Adrenal gland (tissue), 12 donors: ENCODE results near the gene ADARB2. TPM values are rescaled to one million over a fixed set of nuclear protein-coding genes. Genes with fewer than 3 reads are reported as not detected.

Source experiments
- DNase-seq, 7 donors: peaks; one replicate each; pipeline ENCODE4 v3.0.0-alpha.2; 2019 to 2020
- H3K27ac ChIP-seq, 5 donors: fragments of 200-600 bp; sonication (generic) in 4 of 5; 1 replicate in 3 of 5; 2 replicates in 2 of 5; pipeline versions ENCODE4 v1.5.1 to v1.8.0; 2016 to 2020; ENCODE audit warnings: mild to moderate bottlenecking in 1 of 5
- H3K27me3 ChIP-seq: fragments of 200-600 bp; 2 replicates; pipeline ENCODE4 v1.8.0; 2021
- H3K36me3 ChIP-seq, 2 donors: fragments of 200-600 bp; replicated peaks in 1 of 2; 1 replicate in 1 of 2; 2 replicates in 1 of 2; pipeline versions ENCODE4 v1.5.1 to v1.8.0; 2018 to 2022
- H3K4me1 ChIP-seq, 2 donors: fragments of 200-600 bp; replicated peaks in 1 of 2; 1 replicate in 1 of 2; 2 replicates in 1 of 2; pipeline versions ENCODE4 v1.5.1 to v1.8.0; 2018 to 2021
- H3K4me3 ChIP-seq, 4 donors: fragments of 200-600 bp; sonication (generic) in 3 of 4; one replicate each; pipeline ENCODE4 v1.5.1; 2016 to 2018
- H3K9me3 ChIP-seq, 3 donors: fragments of 200-600 bp; sonication (generic) in 1 of 3; replicated peaks in 1 of 3; 1 replicate in 2 of 3; 2 replicates in 1 of 3; pipeline versions ENCODE4 v1.5.1 to v1.8.0; 2016 to 2021
- POLR2A ChIP-seq, 2 donors: fragments of 450-650 bp; IDR thresholded peaks; one replicate each; pipeline ENCODE4 v1.6.1; 2017; ENCODE audit warnings: antibody characterized with exemption in 2 of 2, mild to moderate bottlenecking in 2 of 2, moderate library complexity in 1 of 2
- WGBS, 4 donors: extraction: QIAGEN DNeasy Blood & Tissue Kit in 2 of 4; methylation state at CpG; one replicate each; pipeline versions ENCODE4 v1.1.5 to v1.1.7; 2013 to 2017; 5-methylcytosine and 5-hydroxymethylcytosine counted together
- intact Hi-C, 2 donors: fragments of 100-400 bp; cut with DNase I; formaldehyde crosslinking; loops; one replicate each; pipeline versions ENCODE4 v1.14.1 to v1.15.0; 2022 to 2023
- polyA plus RNA-seq, 3 donors: library from polyadenylated mRNA; stranded (reverse); fragments of 200-250 nt in 2 of 3; fragments of 350-450 nt in 1 of 3; fragmentation: Illumina TruSeq in 1 of 3; extraction: RNeasy Lipid Tissue Mini Kit (QIAGEN cat#74804) in 1 of 3; gene quantifications; one replicate each; pipeline ENCODE4 v1.2.3, GENCODE V29; 2013 to 2014
- total RNA-seq, 9 donors: library from RNA; depleted of rRNA in 4 of 9; stranded (reverse); fragments of >200 nt in 4 of 9; fragments of 120-200 nt in 1 of 9; fragmentation: NEBNext Ultra II Directional in 1 of 9; extraction: Animal tissue kit (Norgen Biotek cat#: 25700) in 1 of 9; gene quantifications; one replicate each; pipeline versions ENCODE4 v1.1.0 to v1.2.4, GENCODE V29; 2013 to 2023
- TF ChIP-seq, protein P1 (sequence below), 6 experiments: fragments of 450-650 bp in 4 of 6; fragments of 200-600 bp in 2 of 6; sonication (generic) in 1 of 6; IDR thresholded peaks; 1 replicate in 5 of 6; 2 replicates in 1 of 6; pipeline versions ENCODE4 v1.5.1 to v1.8.0; 2016 to 2021; ENCODE audit warnings: antibody characterized with exemption in 6 of 6, mild to moderate bottlenecking in 2 of 6, moderate library complexity in 1 of 6
- donor health status: healthy with polysubstance abuse.
- donor health status: Bipolar disorder and iron deficiency.
- donor health status: DM: yes; HTN: yes; CAD: no.
- donor health status: DM: no; HTN: no; CAD: no.
- donor health status: DM: no; HTN: no; CAD: no.
- donor health status: DM: yes; HTN: yes; CAD: no.

The ADARB2 gene
- total and polyA plus RNA-seq, 12 donors, result 0.14 to 3.1 (median 0.91) TPM

DNA sequence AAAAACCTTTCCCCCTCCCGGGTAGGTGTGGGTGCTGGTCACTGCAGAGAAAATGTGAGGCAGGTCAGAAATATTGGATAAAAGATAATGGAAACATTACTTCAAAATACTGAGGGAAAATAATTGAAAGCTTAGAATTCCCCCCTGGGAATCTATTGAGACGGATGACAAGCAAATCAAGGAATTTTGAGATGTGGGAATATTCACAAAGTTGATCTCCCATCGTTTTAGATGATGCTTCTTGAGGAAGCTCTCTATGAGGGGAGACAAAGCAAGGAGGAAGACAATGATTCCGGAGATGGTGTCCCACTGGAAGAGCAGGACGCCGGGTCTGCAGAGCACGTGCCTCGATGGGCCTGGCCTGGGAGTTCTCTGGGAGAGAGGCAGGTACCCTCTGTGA lies 470.2 kb downstream of the ADARB2 start:
- H3K9me3 ChIP-seq, result no peaks in the 10 kb centered on the region
- intact Hi-C loops, result no loop called here
- no peaks in the 10 kb centered on the region for H3K27me3 ChIP-seq
- H3K36me3 ChIP-seq, result no peaks in the 10 kb centered on the region
- TF ChIP-seq, protein P1, sequence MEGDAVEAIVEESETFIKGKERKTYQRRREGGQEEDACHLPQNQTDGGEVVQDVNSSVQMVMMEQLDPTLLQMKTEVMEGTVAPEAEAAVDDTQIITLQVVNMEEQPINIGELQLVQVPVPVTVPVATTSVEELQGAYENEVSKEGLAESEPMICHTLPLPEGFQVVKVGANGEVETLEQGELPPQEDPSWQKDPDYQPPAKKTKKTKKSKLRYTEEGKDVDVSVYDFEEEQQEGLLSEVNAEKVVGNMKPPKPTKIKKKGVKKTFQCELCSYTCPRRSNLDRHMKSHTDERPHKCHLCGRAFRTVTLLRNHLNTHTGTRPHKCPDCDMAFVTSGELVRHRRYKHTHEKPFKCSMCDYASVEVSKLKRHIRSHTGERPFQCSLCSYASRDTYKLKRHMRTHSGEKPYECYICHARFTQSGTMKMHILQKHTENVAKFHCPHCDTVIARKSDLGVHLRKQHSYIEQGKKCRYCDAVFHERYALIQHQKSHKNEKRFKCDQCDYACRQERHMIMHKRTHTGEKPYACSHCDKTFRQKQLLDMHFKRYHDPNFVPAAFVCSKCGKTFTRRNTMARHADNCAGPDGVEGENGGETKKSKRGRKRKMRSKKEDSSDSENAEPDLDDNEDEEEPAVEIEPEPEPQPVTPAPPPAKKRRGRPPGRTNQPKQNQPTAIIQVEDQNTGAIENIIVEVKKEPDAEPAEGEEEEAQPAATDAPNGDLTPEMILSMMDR (IDR thresholded peaks at IDR 0.05), result no peak
- no peak for TF ChIP-seq POLR2A (IDR thresholded peaks at IDR 0.05)
- no peaks in the 10 kb centered on the region for H3K4me1 ChIP-seq
- no peak overlapping the region for H3K27ac ChIP-seq
- no peak for DNase-seq
- WGBS, 4 donors, result 77 to 87% (median 83%) methylated on average over 8 of the region's 8 CpGs
- H3K4me3 ChIP-seq, result no peak overlapping the region

DNA sequence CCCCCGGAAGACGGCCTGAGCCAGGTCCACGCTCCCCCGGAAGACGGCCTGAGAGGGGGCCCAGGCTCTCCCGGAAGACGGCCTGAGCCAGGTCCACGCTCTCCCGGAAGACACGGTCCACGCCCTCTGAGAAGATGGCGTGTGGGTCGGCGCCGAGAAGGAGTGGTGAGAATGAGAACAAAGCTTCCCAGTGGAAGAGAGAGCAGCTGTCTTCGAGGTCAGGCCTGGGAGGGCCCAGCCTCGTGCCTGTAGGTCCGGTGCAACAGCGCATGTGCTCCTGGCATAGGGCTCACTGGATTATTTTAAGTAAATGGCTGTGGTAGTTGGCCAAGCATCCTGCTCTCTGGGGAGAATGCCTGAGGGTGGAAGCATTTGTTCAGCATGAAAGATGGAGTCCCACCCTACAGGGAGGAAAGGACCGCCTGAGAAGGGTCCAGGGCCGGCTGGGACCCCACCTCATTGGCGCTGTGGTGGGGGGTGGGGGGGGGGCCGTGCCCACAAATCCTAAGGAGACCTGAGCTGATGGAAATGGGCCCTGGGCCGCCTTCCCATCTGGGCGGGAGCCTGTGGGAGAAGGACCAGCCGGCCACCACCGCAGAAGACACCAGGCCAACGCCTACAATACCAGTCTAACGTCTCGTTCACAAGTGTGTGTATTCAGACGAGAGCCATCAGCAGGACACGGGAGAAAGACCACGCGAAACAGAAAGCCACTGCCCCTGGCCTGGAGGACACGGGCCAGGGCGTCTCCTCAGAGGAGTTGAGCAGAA lies 471.1 kb downstream of the ADARB2 start:
- TF ChIP-seq POLR2A (IDR thresholded peaks at IDR 0.05), result no peak
- TF ChIP-seq, protein P1 (IDR thresholded peaks at IDR 0.05), result no peak
- intact Hi-C loops, result no loop called here
- WGBS, 4 donors, result 91 to 94% (median 93%) methylated on average over 24 to 36 of the region's 36 CpGs

DNA sequence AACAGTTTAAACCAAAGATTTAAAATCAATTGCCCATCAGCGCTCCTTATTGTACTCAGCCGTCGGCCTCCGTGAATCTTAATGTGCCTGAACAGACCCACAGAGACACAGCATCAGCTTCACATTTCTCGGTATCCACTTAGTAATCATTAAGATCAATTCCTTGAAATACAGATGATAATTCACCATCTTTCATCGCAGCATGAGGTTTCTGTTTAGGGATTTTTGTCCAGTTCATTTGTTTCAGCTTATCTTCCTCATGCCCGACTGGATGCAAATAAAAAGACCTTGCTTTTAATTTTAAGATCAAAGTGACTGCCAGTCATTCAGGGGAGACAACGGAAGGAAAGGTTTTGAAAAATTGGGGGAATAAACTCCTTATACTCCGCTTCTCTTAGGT lies 473.3 kb downstream of the ADARB2 start:
- Histone ChIP-seq H3K4me1 (no peaks in the 10 kb centered on the region), H3K27ac (no peak overlapping the region), H3K4me3 (no peak overlapping the region), H3K9me3 (no peaks in the 10 kb centered on the region), H3K36me3 (no peaks in the 10 kb centered on the region), H3K27me3 (no peaks in the 10 kb centered on the region)
- TF ChIP-seq, protein P1 (IDR thresholded peaks at IDR 0.05), result no peak
- no peak for TF ChIP-seq POLR2A (IDR thresholded peaks at IDR 0.05)
- intact Hi-C loops, result no loop called here
- 54 to 67% (median 61%) methylated on average over 9 of the region's 9 CpGs for WGBS, 4 donors
- DNase-seq, result no peak

More for the DNA sequence above, 471.1 kb downstream of the ADARB2 start:
- Histone ChIP-seq H3K27ac (no peak overlapping the region), H3K27me3 (no peaks in the 10 kb centered on the region), H3K9me3 (no peaks in the 10 kb centered on the region), H3K36me3 (no peaks in the 10 kb centered on the region), H3K4me3 (no peak overlapping the region), H3K4me1 (no peaks in the 10 kb centered on the region)
- DNase-seq, result no peak

DNA sequence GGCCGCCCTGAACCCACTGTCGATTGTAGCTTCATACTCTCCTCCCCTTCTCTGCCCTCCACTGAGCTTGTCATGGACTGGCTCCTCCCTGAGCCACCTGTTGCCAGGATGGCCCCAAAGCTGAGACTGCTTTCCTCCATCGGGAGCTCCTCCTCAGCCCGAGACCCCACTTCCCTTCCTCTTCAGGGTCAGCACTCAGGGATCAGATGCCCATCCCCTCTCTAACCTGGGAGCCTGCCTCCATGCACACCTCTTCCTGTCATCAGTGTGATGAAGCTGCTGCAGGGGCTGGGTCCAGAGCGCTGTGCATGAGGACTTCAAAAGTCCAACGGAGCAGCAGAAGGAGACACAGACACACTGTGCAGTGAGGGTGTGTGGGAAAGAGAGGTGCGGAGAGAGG lies 480.1 kb downstream of the ADARB2 start:
- no peaks in the 10 kb centered on the region for H3K27me3 ChIP-seq
- H3K9me3 ChIP-seq, result no peaks in the 10 kb centered on the region
- 72 to 84% (median 78%) methylated on average over 7 of the region's 7 CpGs for WGBS, 4 donors
- H3K4me3 ChIP-seq, result no peak overlapping the region
- H3K27ac ChIP-seq, result no peak overlapping the region
- intact Hi-C loops, result no loop called here
- DNase-seq, result peak in 1 of 7 donors; percentile 38
- H3K4me1 ChIP-seq, result no peaks in the 10 kb centered on the region
- H3K36me3 ChIP-seq, result no peaks in the 10 kb centered on the region
- TF ChIP-seq, protein P1 (IDR thresholded peaks at IDR 0.05), result no peak
- TF ChIP-seq POLR2A (IDR thresholded peaks at IDR 0.05), result no peak
